GM12878 (cell line): Measurements from ENCODE around the gene LPAR6. TPM values are rescaled to one million over a fixed set of nuclear protein-coding genes. Genes with fewer than 3 reads are reported as not detected.

Experiments
- ATAC-seq: fragments of 200-7000 bp; cut with Tn5 transposase; 3 replicates; pipeline ENCODE4 v1.9.1; 2020; ENCODE audit warnings: mild to moderate bottlenecking, moderate library complexity
- BruUV-seq: library from RNA; stranded (reverse); fragments of 400-500 nt; replicated peaks from 2 replicates; lab custom pipeline; 2021; lab: Mats Ljungman, UMichigan
- CTCF ChIA-PET: fragments of 300-600 bp; sonication (Branson Sonifier 250); formaldehyde crosslinking; extraction: SDS; loops from one replicate; lab custom pipeline; 2021; ENCODE audit warnings: inconsistent platforms; lab: Yijun Ruan, JAX
- POLR2A ChIA-PET: fragments of 350-600 bp; formaldehyde crosslinking; extraction: SDS; loops from one replicate; lab custom pipeline; 2021; ENCODE audit warnings: inconsistent platforms; lab: Charles Lee
- RAD21 ChIA-PET: fragments of 300-600 bp; sonication (Branson Sonifier 250); formaldehyde crosslinking; loops from one replicate; lab custom pipeline; 2023; ENCODE audit warnings: antibody characterized with exemption; ENCODE audit not compliant: unreplicated experiment; lab: Charles Lee
- SMC1A ChIA-PET: fragments of 300-600 bp; sonication (Branson Sonifier 250); formaldehyde crosslinking; loops from one replicate; lab custom pipeline; 2023; ENCODE audit not compliant: unreplicated experiment, uncharacterized antibody; lab: Charles Lee
- DNase-seq: peaks from one replicate; pipeline ENCODE4 v3.0.0-alpha.2; 2011; ENCODE audit warnings: low read depth, low spot score
- FAIRE-seq: peaks from 3 replicates; lab custom pipeline; 2011; peaks lifted over from hg19 to GRCh38; lab: Jason Lieb, UNC
- H2AFZ ChIP-seq: 2 replicates; pipeline ENCODE4 v1.6.0; 2011; ENCODE audit warnings: low read depth, low read length, control low read depth; ENCODE audit not compliant: control insufficient read depth
- H3K27ac ChIP-seq: 2 replicates; pipeline ENCODE4 v1.5.1; 2011; ENCODE audit warnings: control low read depth; ENCODE audit not compliant: control insufficient read depth, insufficient read depth
- H3K27me3 ChIP-seq, 2 experiments: replicated peaks in 1 of 2; 2 replicates each; pipeline versions ENCODE4 v1.6.0 to v1.6.1; 2011; ENCODE audit warnings: low read length in 1 of 2; ENCODE audit not compliant: control insufficient read depth in 2 of 2, insufficient read depth in 2 of 2
- H3K36me3 ChIP-seq, 2 experiments: 2 replicates each; pipeline ENCODE4 v1.5.1; 2011; ENCODE audit warnings: low read length in 1 of 2; ENCODE audit not compliant: control insufficient read depth in 2 of 2, insufficient read depth in 2 of 2
- H3K4me1 ChIP-seq: 2 replicates; pipeline ENCODE4 v1.6.1; 2011; ENCODE audit warnings: mild to moderate bottlenecking, low read length, moderate library complexity, mixed read lengths; ENCODE audit not compliant: control insufficient read depth, insufficient read depth
- H3K4me2 ChIP-seq: 2 replicates; pipeline ENCODE4 v1.6.0; 2011; ENCODE audit warnings: control low read depth; ENCODE audit not compliant: control insufficient read depth, insufficient read depth
- H3K4me3 ChIP-seq: fragments of 200-600 bp; sonication (generic); 2 replicates; pipeline ENCODE4 v1.5.1; 2016
- H3K79me2 ChIP-seq: 2 replicates; pipeline ENCODE4 v1.6.0; 2011; ENCODE audit warnings: low read length; ENCODE audit not compliant: control insufficient read depth, insufficient read depth
- H3K9ac ChIP-seq: 2 replicates; pipeline ENCODE4 v1.8.0; 2011; ENCODE audit warnings: low read length, control low read depth, mixed read lengths; ENCODE audit not compliant: control insufficient read depth, insufficient read depth
- H3K9me3 ChIP-seq: replicated peaks from 3 replicates; pipeline ENCODE4 v1.5.1; 2011; ENCODE audit warnings: mild to moderate bottlenecking, low read length; ENCODE audit not compliant: control insufficient read depth, insufficient read depth
- H4K20me1 ChIP-seq: 2 replicates; pipeline ENCODE4 v1.6.0; 2011; ENCODE audit not compliant: control insufficient read depth, insufficient read depth
- CHD4 ChIP-seq: fragments of 200-600 bp; sonication (generic); IDR thresholded peaks from 2 replicates; pipeline ENCODE4 v1.6.1; 2016; ENCODE audit warnings: mild to moderate bottlenecking
- ELK1 ChIP-seq: IDR thresholded peaks from 2 replicates; pipeline ENCODE4 v1.6.1; 2012; ENCODE audit warnings: low read depth, low read length, improper control_type of control experiment
- EP300 ChIP-seq, 2 experiments: fragments of 150-350 bp in 1 of 2; IDR thresholded peaks; 2 replicates each; pipeline ENCODE4 v1.6.1; 2011 to 2012; ENCODE audit warnings: low read depth in 2 of 2, low read length in 2 of 2, borderline replicate concordance in 1 of 2, improper control_type of control experiment in 1 of 2, inconsistent platforms in 1 of 2; ENCODE audit not compliant: control insufficient read depth in 1 of 2
- MEF2B ChIP-seq: fragments of 450-650 bp; IDR thresholded peaks from 2 replicates; pipeline ENCODE4 v1.6.1; 2018; ENCODE audit warnings: mild to moderate bottlenecking, moderate library complexity; ENCODE audit not compliant: partially characterized antibody, poor library complexity, severe bottlenecking
- NFYB ChIP-seq: IDR thresholded peaks from 2 replicates; pipeline ENCODE4 v1.6.1; 2011; ENCODE audit warnings: low read depth, mild to moderate bottlenecking, low read length, improper control_type of control experiment, moderate library complexity; ENCODE audit not compliant: insufficient read depth
- PBX3 ChIP-seq: IDR thresholded peaks from 2 replicates; pipeline ENCODE4 v1.6.1; 2011; ENCODE audit warnings: mild to moderate bottlenecking, low read depth, low read length, moderate library complexity; ENCODE audit not compliant: insufficient replicate concordance
- SMAD5 ChIP-seq: IDR thresholded peaks from 2 replicates; pipeline ENCODE4 v1.6.1; 2016; ENCODE audit warnings: antibody characterized with exemption, low read depth
- WGBS: methylation state at CpG from one replicate; pipeline ENCODE4 v1.1.6; 2016; ENCODE audit warnings: low lambda C conversion rate; ENCODE audit not compliant: insufficient replicate concordance, insufficient coverage; ENCODE audit errors: missing lambda C conversion rate; 5-methylcytosine and 5-hydroxymethylcytosine counted together
- in situ Hi-C: fragments of 300-500 bp; cut with MboI; formaldehyde crosslinking; loops from 9 replicates; pipeline ENCODE4 v1.14.3; 2018; ENCODE audit warnings: mixed read lengths
- intact Hi-C: fragments of 100-400 bp; cut with micrococcal nuclease; formaldehyde crosslinking; loops from one replicate; pipeline ENCODE4 v1.14.2; 2022; ENCODE audit not compliant: unreplicated experiment
- polyA plus RNA-seq, 11 experiments: library from polyadenylated mRNA; depleted of rRNA in 4 of 11; unstranded in 6 of 11; stranded (reverse) in 5 of 11; fragments of >200 nt; fragmentation: Nextera tagmentation in 4 of 11; fragmentation: Illumina TruSeq in 1 of 11; extraction: Ambion mirVana in 4 of 11; extraction: Trizol in 1 of 11; gene quantifications; 1 replicate in 1 of 11; 2 replicates in 10 of 11; pipeline versions ENCODE4 v1.2.1 to v1.2.3, GENCODE V29; 2011 to 2016; ENCODE audit warnings: inconsistent platforms in 2 of 11, missing spikeins in 2 of 11, low read depth in 1 of 11
- total RNA-seq, 4 experiments: library from RNA; depleted of rRNA in 3 of 4; stranded (reverse); fragments of >200 nt in 3 of 4; fragmentation: Illumina TruSeq in 1 of 4; extraction: Trizol in 1 of 4; gene quantifications; 2 replicates each; pipeline versions ENCODE4 v1.2.1 to v1.2.3, GENCODE V29; 2013 to 2021
- TF ChIP-seq, protein P1 (sequence below): fragments of 450-650 bp; IDR thresholded peaks from 2 replicates; pipeline ENCODE4 v1.6.1; 2017; ENCODE audit warnings: mild to moderate bottlenecking, moderate library complexity

LPAR6 gene
- total and polyA plus RNA-seq, 10 of the 15 experiments (the other 5 are each of a cell fraction or from before 2014, with no cell fraction given) = 1.4 to 4.2 (median 2.8) TPM

DNA sequence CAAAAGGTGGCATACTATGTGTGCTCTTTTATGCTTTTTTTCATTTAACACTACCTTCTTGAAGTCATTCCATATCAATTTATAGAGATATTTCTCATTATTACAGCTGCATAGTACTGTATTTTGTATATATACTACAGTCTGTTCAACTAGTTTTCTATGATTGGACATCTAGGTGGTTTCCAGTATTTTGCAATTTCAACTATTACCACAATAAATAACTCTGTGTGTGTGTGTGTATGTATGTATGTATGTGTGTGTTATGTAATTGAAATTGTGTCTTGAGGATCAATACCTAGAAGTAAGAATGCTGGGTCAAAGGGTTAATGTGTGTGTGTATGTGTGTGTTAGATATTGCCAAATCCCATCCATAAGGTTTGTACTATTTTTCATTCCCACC lies 7.0 kb downstream of the LPAR6 start:
- no peaks in the 10 kb centered on the region for H3K27me3 ChIP-seq
- BruUV-seq = no TSS peak
- RAD21 ChIA-PET = no interaction called here
- H3K27ac ChIP-seq = no peak overlapping the region
- ATAC-seq = no peak
- no peaks in the 10 kb centered on the region for H4K20me1 ChIP-seq
- FAIRE-seq = no peak
- no peak for DNase-seq
- H3K9me3 ChIP-seq = no peaks in the 10 kb centered on the region
- H2AFZ ChIP-seq = no peak overlapping the region
- CTCF ChIA-PET = no interaction called here
- TF ChIP-seq ELK1 (no peak), MEF2B (no peak)
- TF ChIP-seq, all 136 proteins: peak for 0
- H3K9ac ChIP-seq = no peak overlapping the region
- in situ Hi-C loops (no loop called here), intact Hi-C loops (no loop called here)
- SMC1A ChIA-PET = no interaction called here
- no peak overlapping the region for H3K4me2 ChIP-seq
- H3K36me3 ChIP-seq = no peaks in the 10 kb centered on the region; a peak in 1 of 4 replicates
- peaks cover 20% of the 10 kb centered on the region; the same call in 1 of the 2 replicates for H3K4me1 ChIP-seq
- peaks cover 13% of the 10 kb centered on the region for H3K79me2 ChIP-seq
- POLR2A ChIA-PET = no interaction called here
- H3K4me3 ChIP-seq = no peak overlapping the region

GRCh38 chr13:48404952-48405351 lies 8.0 kb downstream of the LPAR6 start:
- in situ Hi-C loops (no loop called here), intact Hi-C loops (no loop called here)
- Histone ChIP-seq H3K4me3 (no peak overlapping the region), H3K27me3 (no peaks in the 10 kb centered on the region), H3K36me3 (no peaks in the 10 kb centered on the region; a peak in 1 of 4 replicates), H3K9me3 (no peaks in the 10 kb centered on the region), H3K79me2 (peaks cover 5% of the 10 kb centered on the region), H3K4me2 (no peak overlapping the region), H3K27ac (no peak overlapping the region), H3K4me1 (peaks cover 25% of the 10 kb centered on the region; the same call in 1 of the 2 replicates), H3K9ac (no peak overlapping the region), H4K20me1 (no peaks in the 10 kb centered on the region), H2AFZ (no peak overlapping the region)
- POLR2A ChIA-PET = no interaction called here
- ATAC-seq (no peak), FAIRE-seq (no peak), DNase-seq (no peak)
- RAD21 ChIA-PET = no interaction called here
- no TSS peak for BruUV-seq
- WGBS = 88% methylated on average over 1 of the region's 1 CpG
- SMC1A ChIA-PET = interaction anchor here (1.0 kb wide), 1 partner anchor 175 kb away, joined by 4 read pairs; no protein-coding TSS in a partner anchor
- CTCF ChIA-PET = no interaction called here
- TF ChIP-seq EP300 (IDR thresholded peaks at IDR 0.05; ENCODE audit: borderline replicate concordance in 1 of 2, control insufficient read depth in 1 of 2, low read depth in 2 of 2, low read length in 2 of 2) = no peak
- TF ChIP-seq, protein P1, sequence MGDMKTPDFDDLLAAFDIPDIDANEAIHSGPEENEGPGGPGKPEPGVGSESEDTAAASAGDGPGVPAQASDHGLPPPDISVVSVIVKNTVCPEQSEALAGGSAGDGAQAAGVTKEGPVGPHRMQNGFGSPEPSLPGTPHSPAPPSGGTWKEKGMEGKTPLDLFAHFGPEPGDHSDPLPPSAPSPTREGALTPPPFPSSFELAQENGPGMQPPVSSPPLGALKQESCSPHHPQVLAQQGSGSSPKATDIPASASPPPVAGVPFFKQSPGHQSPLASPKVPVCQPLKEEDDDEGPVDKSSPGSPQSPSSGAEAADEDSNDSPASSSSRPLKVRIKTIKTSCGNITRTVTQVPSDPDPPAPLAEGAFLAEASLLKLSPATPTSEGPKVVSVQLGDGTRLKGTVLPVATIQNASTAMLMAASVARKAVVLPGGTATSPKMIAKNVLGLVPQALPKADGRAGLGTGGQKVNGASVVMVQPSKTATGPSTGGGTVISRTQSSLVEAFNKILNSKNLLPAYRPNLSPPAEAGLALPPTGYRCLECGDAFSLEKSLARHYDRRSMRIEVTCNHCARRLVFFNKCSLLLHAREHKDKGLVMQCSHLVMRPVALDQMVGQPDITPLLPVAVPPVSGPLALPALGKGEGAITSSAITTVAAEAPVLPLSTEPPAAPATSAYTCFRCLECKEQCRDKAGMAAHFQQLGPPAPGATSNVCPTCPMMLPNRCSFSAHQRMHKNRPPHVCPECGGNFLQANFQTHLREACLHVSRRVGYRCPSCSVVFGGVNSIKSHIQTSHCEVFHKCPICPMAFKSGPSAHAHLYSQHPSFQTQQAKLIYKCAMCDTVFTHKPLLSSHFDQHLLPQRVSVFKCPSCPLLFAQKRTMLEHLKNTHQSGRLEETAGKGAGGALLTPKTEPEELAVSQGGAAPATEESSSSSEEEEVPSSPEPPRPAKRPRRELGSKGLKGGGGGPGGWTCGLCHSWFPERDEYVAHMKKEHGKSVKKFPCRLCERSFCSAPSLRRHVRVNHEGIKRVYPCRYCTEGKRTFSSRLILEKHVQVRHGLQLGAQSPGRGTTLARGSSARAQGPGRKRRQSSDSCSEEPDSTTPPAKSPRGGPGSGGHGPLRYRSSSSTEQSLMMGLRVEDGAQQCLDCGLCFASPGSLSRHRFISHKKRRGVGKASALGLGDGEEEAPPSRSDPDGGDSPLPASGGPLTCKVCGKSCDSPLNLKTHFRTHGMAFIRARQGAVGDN = no peak
- no peak for TF ChIP-seq PBX3
- TF ChIP-seq NFYB = no peak
- no peak for TF ChIP-seq ELK1
- TF ChIP-seq CHD4 = no peak
- no peak for TF ChIP-seq SMAD5
